HG03354 (cell line): ENCODE results near the gene SDR9C7.
"Not testable (repeated sequence)": the region's sequence is repeated elsewhere in the genome, so short reads cannot be mapped to it uniquely, and the experiment has no call there.

ENCODE experiments used
- ATAC-seq: cut with Tn5 transposase; IDR thresholded peaks from one replicate; pipeline ENCODE4 v1.9.1; 2021; ENCODE audit warnings: mild to moderate bottlenecking; ENCODE audit not compliant: unreplicated experiment, poor library complexity, severe bottlenecking

The SDR9C7 gene

DNA sequence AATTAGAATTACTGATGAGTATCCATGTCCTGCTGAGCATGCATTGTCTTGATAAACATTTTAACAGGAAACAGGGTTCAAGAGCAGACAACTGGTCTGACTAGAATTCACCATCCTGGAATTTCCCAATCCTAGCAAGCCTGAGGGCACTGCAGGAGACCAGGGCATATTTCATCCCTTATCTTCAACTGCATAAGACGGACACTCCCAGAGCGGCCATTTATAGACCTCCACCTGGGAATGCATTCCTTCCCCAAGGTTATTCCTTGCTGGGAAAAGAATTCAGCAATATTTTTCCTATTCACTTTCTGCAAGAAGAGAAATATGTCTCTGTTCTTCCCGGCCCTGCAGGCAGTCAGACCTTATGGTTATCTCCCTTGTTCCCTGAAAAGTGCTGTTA, 51.8 kb downstream of the SDR9C7 start:
- ATAC-seq = not testable (repeated sequence)

DNA sequence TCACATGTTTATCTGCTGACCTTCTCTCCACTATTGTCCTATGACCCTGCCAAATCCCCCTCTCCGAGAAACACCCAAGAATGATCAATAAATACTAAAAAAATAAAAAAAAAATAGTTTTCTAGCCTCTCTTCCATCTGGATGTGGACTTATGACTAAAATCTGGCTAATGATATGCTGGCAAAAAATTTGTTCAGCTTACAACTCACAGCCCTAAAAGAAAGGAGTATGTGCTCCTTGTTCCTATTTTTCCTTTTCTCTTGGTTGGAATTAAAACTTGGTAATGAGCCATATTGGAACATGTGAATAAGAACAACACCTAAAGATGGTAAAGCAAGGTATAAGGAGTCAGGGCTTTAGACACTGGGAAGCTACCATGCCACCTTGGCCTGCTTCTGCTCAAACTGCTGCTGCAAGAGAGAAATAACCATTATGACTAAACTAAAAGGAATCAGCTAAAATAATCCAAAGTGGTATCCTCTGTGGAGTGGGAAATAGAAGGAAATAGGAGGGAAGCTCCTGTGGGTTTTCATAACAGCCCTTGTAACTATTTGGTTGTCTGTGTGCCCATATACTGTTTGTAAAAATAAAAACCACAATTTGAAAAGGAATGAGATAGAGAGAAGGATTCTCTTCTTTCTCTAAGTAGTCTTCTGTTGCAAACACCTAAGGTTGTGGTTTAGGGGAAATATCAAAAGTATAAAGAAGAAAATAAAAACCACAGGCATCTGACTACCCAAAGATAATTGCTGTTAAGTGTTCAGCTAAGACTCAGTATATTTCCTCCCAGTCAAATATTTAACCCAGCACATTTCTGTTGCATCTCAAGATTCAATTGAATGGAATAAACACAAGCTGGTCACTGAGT, 53.8 kb downstream of the SDR9C7 start:
- ATAC-seq = no peak

DNA sequence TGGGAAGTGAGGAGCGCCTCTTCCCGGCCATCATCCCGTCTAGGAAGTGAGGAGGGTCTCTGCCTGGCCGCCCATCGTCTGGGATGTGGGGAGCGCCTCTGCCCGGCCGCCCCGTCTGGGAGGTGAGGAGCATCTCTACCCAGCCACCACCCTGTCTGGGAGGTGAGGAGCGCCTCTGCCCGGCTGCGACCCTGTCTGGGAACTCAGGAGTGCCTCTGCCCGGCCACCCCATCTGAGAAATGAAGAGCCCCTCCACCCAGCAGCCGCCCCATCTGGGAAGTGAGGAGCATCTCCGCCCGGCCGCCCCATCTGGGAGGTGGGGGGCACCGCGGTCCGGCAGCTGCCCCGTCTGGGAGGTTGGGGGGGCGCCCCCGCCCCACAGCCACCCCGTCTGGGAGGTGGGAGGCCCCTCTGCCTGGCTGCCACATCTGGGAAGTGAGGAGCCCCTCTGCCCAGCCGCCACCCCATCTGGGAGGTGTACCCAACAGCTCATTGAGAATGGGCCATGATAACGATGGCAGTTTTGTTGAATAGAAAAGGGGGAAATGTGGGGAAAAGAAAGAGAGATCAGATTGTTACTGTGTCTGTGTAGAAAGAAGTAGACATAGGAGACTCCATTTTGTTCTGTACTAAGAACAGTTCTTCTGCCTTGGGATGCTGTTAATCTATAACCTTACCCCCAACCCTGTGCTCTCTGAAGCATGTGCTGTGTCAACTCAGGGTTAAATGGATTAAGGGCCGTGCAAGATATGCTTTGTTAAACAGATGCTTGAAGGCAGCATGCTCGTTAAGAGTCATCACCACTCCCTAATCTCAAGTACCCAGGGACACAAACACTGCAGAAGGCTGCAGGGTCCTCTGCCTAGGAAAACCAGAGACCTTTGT, 54.7 kb downstream of the SDR9C7 start:
- ATAC-seq = not testable (repeated sequence)

DNA sequence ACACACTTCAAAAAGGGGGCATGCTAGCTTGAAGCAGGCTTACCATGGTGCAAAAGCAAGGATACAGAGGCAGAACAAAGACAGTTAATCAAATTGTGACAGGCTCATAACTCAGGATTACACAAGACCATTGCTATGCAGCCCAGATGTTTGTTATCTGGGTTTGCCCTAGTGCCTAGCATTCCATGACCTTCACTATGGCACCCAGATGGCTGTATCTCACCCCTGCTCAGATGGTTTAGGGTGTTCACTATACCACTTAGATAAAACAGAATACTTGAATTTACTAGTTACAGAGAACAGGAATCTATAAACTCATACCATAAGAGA, 56.2 kb downstream of the SDR9C7 start:
- ATAC-seq = no peak

DNA sequence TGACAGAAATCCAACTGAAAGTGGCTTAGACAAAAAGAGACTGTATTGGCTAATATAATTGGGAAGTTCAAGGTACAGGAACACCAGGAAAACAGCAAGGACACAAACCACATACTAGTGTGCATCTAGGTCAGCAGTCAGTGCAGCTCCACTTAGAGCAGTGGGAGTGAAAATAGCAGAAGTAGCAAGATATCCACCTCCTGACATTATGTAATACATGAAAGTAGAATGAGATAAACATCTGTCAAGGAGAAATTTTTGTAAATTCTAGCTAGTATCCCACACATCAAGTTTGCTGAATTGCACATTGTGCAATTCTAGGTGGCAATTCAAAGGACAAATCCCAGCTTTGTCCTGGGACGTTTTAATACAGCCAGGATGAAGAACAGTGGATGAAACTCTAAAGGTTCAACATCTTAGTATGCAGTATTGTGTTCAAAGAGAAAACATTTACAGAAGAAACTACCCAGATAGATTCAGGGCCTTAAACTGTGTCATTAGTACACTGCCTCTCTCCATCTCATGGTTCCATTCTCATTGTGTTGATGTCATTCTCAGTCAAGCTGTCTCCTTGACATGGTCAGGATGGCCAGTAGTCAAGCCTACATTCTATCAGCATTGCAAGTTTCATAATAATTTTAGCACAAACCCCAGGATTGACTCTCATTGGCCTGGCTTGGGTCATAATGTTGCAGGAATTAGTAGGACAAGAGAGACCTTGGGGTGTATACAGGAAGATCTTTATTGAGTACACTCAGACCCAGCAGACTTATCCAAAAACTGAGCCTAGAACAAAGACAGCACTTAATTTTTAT, 56.8 kb downstream of the SDR9C7 start:
- ATAC-seq = no peak

DNA sequence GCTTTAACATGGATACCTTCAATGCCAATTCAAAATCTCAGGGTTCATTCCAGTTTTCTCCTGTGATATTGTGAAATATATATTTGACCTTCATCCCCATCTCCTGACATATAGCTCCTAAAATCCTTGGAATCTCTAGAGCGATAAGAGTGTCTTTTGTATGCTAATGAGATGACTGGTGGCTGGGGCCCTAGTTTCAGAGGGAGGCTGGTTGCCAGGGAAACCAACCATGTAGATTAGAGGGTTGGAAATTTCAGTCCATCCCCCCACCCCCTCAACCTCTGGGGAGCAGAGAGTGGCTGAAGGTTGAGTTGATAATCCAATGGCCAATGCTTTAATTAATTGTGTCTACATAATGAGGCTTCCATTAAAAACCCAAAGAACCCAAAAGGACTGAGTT, 59.4 kb downstream of the SDR9C7 start:
- no peak for ATAC-seq

DNA sequence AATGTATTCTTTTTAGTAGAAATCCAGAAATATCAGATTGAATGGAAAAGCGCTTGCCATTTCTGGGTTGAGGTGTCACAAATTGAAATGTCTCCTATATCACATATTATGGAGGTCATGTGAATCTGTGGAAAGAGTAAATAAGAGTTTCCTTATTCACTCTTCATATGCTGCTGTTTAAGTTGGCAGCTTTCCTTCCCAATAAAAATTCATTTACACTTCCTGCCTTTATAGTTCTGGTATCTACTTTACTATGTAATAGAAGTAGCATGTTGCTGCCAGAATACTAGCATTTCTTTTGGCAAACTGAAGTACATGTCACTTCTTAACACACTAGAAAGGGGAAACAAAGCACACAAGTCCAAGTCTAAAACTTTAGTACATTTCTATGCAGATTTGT, 60.8 kb downstream of the SDR9C7 start:
- no peak for ATAC-seq
